HepG2 (cell line): ENCODE data around the gene SGTB. TPM values are rescaled to one million over a fixed set of nuclear protein-coding genes. Genes with fewer than 3 reads are reported as not detected.
A peak's percentile ranks its signal among the peaks of the same experiment; 100 is the strongest.

ENCODE experiments used
- ATAC-seq: fragments of 200-7000 bp; cut with Tn5 transposase; 3 replicates; pipeline ENCODE4 v1.9.1; 2020; ENCODE audit warnings: mild to moderate bottlenecking, moderate library complexity
- BruUV-seq: library from RNA; stranded (reverse); fragments of 400-500 nt; replicated peaks from 2 replicates; lab custom pipeline; 2021; lab: Mats Ljungman, UMichigan
- CTCF ChIA-PET: fragments of 300-600 bp; formaldehyde crosslinking; extraction: SDS; loops from one replicate; lab custom pipeline; 2021; ENCODE audit warnings: low total read pairs, inconsistent platforms, low intra/inter-chr PET ratio; lab: Yijun Ruan, JAX
- POLR2A ChIA-PET: fragments of 350-600 bp; sonication (Branson Sonifier 250); formaldehyde crosslinking; loops from one replicate; lab custom pipeline; 2020; ENCODE audit warnings: antibody characterized with exemption, inconsistent platforms; lab: Yijun Ruan, JAX
- DNase-seq: peaks from one replicate; pipeline ENCODE4 v3.0.0-alpha.2; 2015; ENCODE audit warnings: low spot score
- FAIRE-seq: peaks from 3 replicates; lab custom pipeline; 2011; peaks lifted over from hg19 to GRCh38; lab: Jason Lieb, UNC
- H2AFZ ChIP-seq: one replicate; pipeline ENCODE4 v1.6.1; 2011; ENCODE audit warnings: low read length, inconsistent platforms
- H3K27ac ChIP-seq: fragments of 300-600 bp; 3 replicates; pipeline ENCODE4 v1.8.0; 2011; ENCODE audit warnings: mixed run types, mild to moderate bottlenecking, mixed read lengths, low read length, inconsistent platforms; ENCODE audit not compliant: insufficient read depth; ENCODE audit errors: extremely low read length
- H3K27me3 ChIP-seq, 2 experiments: fragments of 200-600 bp in 1 of 2; 2 replicates in 1 of 2; 3 replicates in 1 of 2; pipeline versions ENCODE4 v1.6.0 to v1.8.0; 2011; ENCODE audit warnings: low read length in 2 of 2, mild to moderate bottlenecking in 2 of 2, moderate library complexity in 2 of 2, inconsistent platforms in 1 of 2; ENCODE audit not compliant: insufficient read depth in 2 of 2, control insufficient read depth in 1 of 2
- H3K36me3 ChIP-seq, 2 experiments: fragments of 200-600 bp in 1 of 2; replicated peaks in 1 of 2; 2 replicates in 1 of 2; 3 replicates in 1 of 2; pipeline versions ENCODE4 v1.5.1 to v1.8.0; 2011; ENCODE audit warnings: low read length in 2 of 2, inconsistent platforms in 1 of 2; ENCODE audit not compliant: insufficient read depth in 2 of 2, control insufficient read depth in 1 of 2
- H3K4me1 ChIP-seq: 2 replicates; pipeline ENCODE4 v1.5.1; 2012; ENCODE audit warnings: low read length, inconsistent platforms; ENCODE audit not compliant: insufficient read depth
- H3K4me2 ChIP-seq: 2 replicates; pipeline ENCODE4 v1.6.0; 2011; ENCODE audit warnings: low read depth, low read length, inconsistent platforms
- H3K4me3 ChIP-seq, 3 experiments: fragments of 200-600 bp in 1 of 3; sonication (generic), shearing (Covaris generic) in 1 of 3; replicated peaks in 1 of 3; 2 replicates each; pipeline ENCODE4 v1.5.1; 2011 to 2016; ENCODE audit warnings: low read length in 3 of 3, inconsistent platforms in 2 of 3, low read depth in 2 of 3, mild to moderate bottlenecking in 2 of 3, control low read depth in 1 of 3, mixed read lengths in 1 of 3; ENCODE audit not compliant: insufficient read depth in 1 of 3
- H3K79me2 ChIP-seq: one replicate; pipeline ENCODE4 v1.6.1; 2011; ENCODE audit warnings: low read length, inconsistent platforms; ENCODE audit not compliant: insufficient read depth
- H3K9ac ChIP-seq: 2 replicates; pipeline ENCODE4 v1.6.0; 2011; ENCODE audit warnings: mild to moderate bottlenecking, low read depth, low read length, inconsistent platforms; ENCODE audit not compliant: insufficient read depth
- H3K9me3 ChIP-seq: 2 replicates; pipeline ENCODE4 v1.5.1; 2012; ENCODE audit warnings: mild to moderate bottlenecking, low read length
- H4K20me1 ChIP-seq: 2 replicates; pipeline ENCODE4 v1.6.0; 2011; ENCODE audit warnings: inconsistent platforms, mild to moderate bottlenecking, low read length, moderate library complexity; ENCODE audit not compliant: insufficient read depth
- CAMTA2 ChIP-seq: sonication (generic); formaldehyde crosslinking; IDR thresholded peaks from 2 replicates; pipeline ENCODE4 v1.4.0; 2020; ENCODE audit warnings: mild to moderate bottlenecking, missing genetic modification reagents, borderline replicate concordance
- JDP2 ChIP-seq: sonication (generic); formaldehyde crosslinking; IDR thresholded peaks from 2 replicates; pipeline ENCODE4 v1.8.1; 2022; ENCODE audit warnings: missing genetic modification reagents, borderline replicate concordance
- LRRFIP1 ChIP-seq: sonication (generic); formaldehyde crosslinking; conservative IDR thresholded peaks from 2 replicates; pipeline ENCODE4 v1.4.0; 2020; ENCODE audit warnings: missing genetic modification reagents
- MEIS1 ChIP-seq: sonication (generic); formaldehyde crosslinking; IDR thresholded peaks from 2 replicates; pipeline ENCODE4 v1.9.0; 2021; ENCODE audit warnings: mild to moderate bottlenecking, missing genetic modification reagents, moderate library complexity, borderline replicate concordance
- PHF20 ChIP-seq: sonication (generic); formaldehyde crosslinking; IDR thresholded peaks from 2 replicates; pipeline ENCODE4 v1.5.0; 2020; ENCODE audit warnings: mild to moderate bottlenecking, missing genetic modification reagents
- RNF2 ChIP-seq: fragments of 450-650 bp; conservative IDR thresholded peaks from 2 replicates; pipeline ENCODE4 v1.6.1; 2016; ENCODE audit warnings: low read depth
- SALL1 ChIP-seq: sonication (generic); formaldehyde crosslinking; IDR thresholded peaks from 2 replicates; pipeline ENCODE4 v1.8.0; 2022; ENCODE audit warnings: mild to moderate bottlenecking, missing genetic modification reagents
- THAP9 ChIP-seq: sonication (generic); formaldehyde crosslinking; IDR thresholded peaks from 2 replicates; pipeline ENCODE4; 2020; ENCODE audit warnings: missing genetic modification reagents, mild to moderate bottlenecking, borderline replicate concordance
- ZBTB25 ChIP-seq: IDR thresholded peaks from 2 replicates; pipeline ENCODE4 v1.6.1; 2018; ENCODE audit warnings: missing genetic modification reagents
- ZNF33A ChIP-seq: sonication (generic); formaldehyde crosslinking; IDR thresholded peaks from 2 replicates; pipeline ENCODE4 v1.5.1; 2020; ENCODE audit warnings: missing genetic modification reagents, mild to moderate bottlenecking, moderate library complexity, borderline replicate concordance
- ZNF451 ChIP-seq: sonication (generic); formaldehyde crosslinking; IDR thresholded peaks from 2 replicates; pipeline ENCODE4 v1.5.0; 2020; ENCODE audit warnings: mild to moderate bottlenecking, missing genetic modification reagents
- ZNF614 ChIP-seq: IDR thresholded peaks from 2 replicates; pipeline ENCODE4 v1.6.1; 2018; ENCODE audit warnings: missing biosample characterization, missing genetic modification reagents, inconsistent platforms, borderline replicate concordance
- ZNF619 ChIP-seq: sonication (generic); formaldehyde crosslinking; IDR thresholded peaks from 2 replicates; pipeline ENCODE4 v1.4.0; 2020; ENCODE audit warnings: mild to moderate bottlenecking, missing genetic modification reagents
- ZNF678 ChIP-seq: sonication (generic); formaldehyde crosslinking; IDR thresholded peaks from 2 replicates; pipeline ENCODE4 v1.4.0; 2020; ENCODE audit warnings: mild to moderate bottlenecking, missing genetic modification reagents
- ZNF709 ChIP-seq: sonication (generic); formaldehyde crosslinking; IDR thresholded peaks from 2 replicates; pipeline ENCODE4 v1.5.0; 2020; ENCODE audit warnings: mild to moderate bottlenecking, missing genetic modification reagents
- ZNF766 ChIP-seq: sonication (generic); formaldehyde crosslinking; IDR thresholded peaks from 2 replicates; pipeline ENCODE4 v1.5.0; 2020; ENCODE audit warnings: missing genetic modification reagents, borderline replicate concordance
- ZNF792 ChIP-seq: IDR thresholded peaks from 2 replicates; pipeline ENCODE4 v1.6.1; 2016
- ZSCAN31 ChIP-seq: sonication (generic); formaldehyde crosslinking; IDR thresholded peaks from 2 replicates; pipeline ENCODE4 v1.5.0; 2020; ENCODE audit warnings: low read depth, mild to moderate bottlenecking, missing genetic modification reagents
- WGBS: methylation state at CpG from one replicate; pipeline ENCODE4 v1.1.6; 2017; ENCODE audit warnings: low lambda C conversion rate; 5-methylcytosine and 5-hydroxymethylcytosine counted together
- in situ Hi-C: cut with HindIII; loops from 2 replicates; pipeline ENCODE4 v1.10.0; 2017; ENCODE audit warnings: low pct_unique_long_range_greater_than_20kb; ENCODE audit not compliant: extremely low pct_ligation_motif_present
- intact Hi-C: fragments of 100-400 bp; cut with micrococcal nuclease; formaldehyde crosslinking; loops from one replicate; pipeline ENCODE4 v1.10.0; 2022; ENCODE audit not compliant: unreplicated experiment
- polyA plus RNA-seq, 8 experiments: library from polyadenylated mRNA; depleted of rRNA in 3 of 8; stranded (reverse) in 7 of 8; unstranded in 1 of 8; fragments of >200 nt; fragmentation: Illumina TruSeq in 4 of 8; extraction: Trizol in 4 of 8; gene quantifications; 2 replicates each; pipeline versions ENCODE4 v1.2.1 to v1.2.3, GENCODE V29; 2011 to 2016; ENCODE audit warnings: low read depth in 4 of 8, missing spikeins in 1 of 8, mixed read lengths in 1 of 8; ENCODE audit not compliant: insufficient read depth in 1 of 8
- total RNA-seq, 5 experiments: library from RNA; depleted of rRNA; stranded (reverse); fragments of >200 nt; fragmentation: Illumina TruSeq; extraction: Trizol; gene quantifications; 2 replicates each; pipeline ENCODE4 v1.2.3, GENCODE V29; 2016; ENCODE audit warnings: low read depth in 1 of 5

Gene SGTB
- total and polyA plus RNA-seq, 2 of the 13 experiments (the other 11 are each of a cell fraction or from before 2014, with no cell fraction given) = 5.2 to 11.2 TPM

- 0 out of 2 replicates have a peak, but pooled peaks cover 2% of the 10 kb centered on the region for H4K20me1 ChIP-seq
- peaks cover 60% of the 10 kb centered on the region for H3K4me1 ChIP-seq
- H2AFZ ChIP-seq = no peak overlapping the region
- no peaks in the 10 kb centered on the region; a peak in 1 of 5 replicates for H3K27me3 ChIP-seq
- in situ Hi-C loops (no loop called here), intact Hi-C loops (loop anchor here (10.0 kb wide), 1 partner anchor 424 kb away; the partner anchor contains the start of gene SREK1)
- ATAC-seq (peak; percentile 84), DNase-seq (peak; percentile 66), FAIRE-seq (no peak)
- H3K9me3 ChIP-seq = no peaks in the 10 kb centered on the region
- peak overlapping the region; percentile 74 for H3K27ac ChIP-seq
- POLR2A ChIA-PET = interaction anchor here (0.9 kb wide), 1 partner anchor 423 kb away, joined by 3 read pairs; the partner anchor contains the start of gene SREK1
- CTCF ChIA-PET = no interaction called here
- H3K4me3 ChIP-seq = peak overlapping the region; percentile 71 to 90 (median 80)
- peak overlapping the region; percentile 84 for H3K4me2 ChIP-seq
- WGBS = 4% methylated on average over 13 of the region's 19 CpGs
- peak overlapping the region; percentile 85 for H3K9ac ChIP-seq
- H3K79me2 ChIP-seq = peaks cover 37% of the 10 kb centered on the region
- BruUV-seq = TSS peak; percentile 63
- peaks cover 0 to 5% of the 10 kb centered on the region in 2 experiments; a peak in 2 of 5 replicates for H3K36me3 ChIP-seq
- TF ChIP-seq ZNF792 (CRISPR knock-in tag) = peak; percentile 63; the same call in 1 of the 2 replicates
- no peak for TF ChIP-seq ZNF451
- TF ChIP-seq ZNF709 (CRISPR knock-in tag) = no peak
- TF ChIP-seq ZNF614 = no peak
- TF ChIP-seq ZNF619 (CRISPR knock-in tag) = 0 out of 2 replicates have a peak, but pooled peaks have one; percentile 22
- peak; percentile 24; the same call in 1 of the 2 replicates for TF ChIP-seq ZBTB25 (CRISPR knock-in tag)
- 0 out of 2 replicates have a peak, but pooled peaks have one; percentile 24 for TF ChIP-seq THAP9
- 0 out of 2 replicates have a peak, but pooled peaks have one; percentile 16 for TF ChIP-seq ZSCAN31 (CRISPR knock-in tag)
- no peak for TF ChIP-seq LRRFIP1 (CRISPR knock-in tag)
- no peak for TF ChIP-seq ZNF33A (CRISPR knock-in tag)
- no peak for TF ChIP-seq PHF20
- no peak for TF ChIP-seq MEIS1 (CRISPR knock-in tag)
- TF ChIP-seq RNF2 = no peak
- TF ChIP-seq ZNF766 (CRISPR knock-in tag) = no peak
- TF ChIP-seq SALL1 (CRISPR knock-in tag) = 0 out of 2 replicates have a peak, but pooled peaks have one; percentile 5
- no peak for TF ChIP-seq CAMTA2 (CRISPR knock-in tag)
- 0 out of 2 replicates have a peak, but pooled peaks have one; percentile 0 for TF ChIP-seq ZNF678
- TF ChIP-seq JDP2 (CRISPR knock-in tag) = no peak
Measured at GRCh38 chr5:65721050-65721719, 724 bp downstream of the SGTB start.
